GM21367 (cell line): ENCODE results near the gene NEURL1B.

ENCODE experiments used
- ATAC-seq: cut with Tn5 transposase; IDR thresholded peaks from one replicate; pipeline ENCODE4 v1.9.1; 2021; ENCODE audit not compliant: unreplicated experiment

NEURL1B gene

GRCh38 chr5:172728481-172729241 lies 87.6 kb downstream of the NEURL1B start:
- no peak for ATAC-seq

GRCh38 chr5:172729588-172729987 lies 88.5 kb downstream of the NEURL1B start:
- no peak for ATAC-seq

DNA sequence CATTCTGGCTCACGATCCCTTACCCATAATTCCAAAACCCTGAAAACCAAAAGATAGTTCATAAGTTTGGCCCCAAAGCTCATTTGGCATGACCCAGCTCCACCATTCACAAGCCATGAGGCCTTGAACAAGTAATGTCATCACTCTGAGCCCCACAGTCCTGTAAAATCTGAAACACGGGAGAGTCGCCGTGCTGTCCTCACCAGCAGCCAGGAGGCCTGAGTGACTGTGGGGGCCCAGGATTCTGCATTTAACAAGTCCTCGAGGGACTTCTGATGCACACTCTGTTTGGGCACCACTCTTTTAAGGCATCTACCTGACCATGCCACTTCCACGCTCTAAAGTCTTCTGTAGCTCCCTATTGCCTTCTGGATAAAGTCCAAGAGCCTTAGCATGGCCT lies 89.2 kb downstream of the NEURL1B start:
- no peak for ATAC-seq

DNA sequence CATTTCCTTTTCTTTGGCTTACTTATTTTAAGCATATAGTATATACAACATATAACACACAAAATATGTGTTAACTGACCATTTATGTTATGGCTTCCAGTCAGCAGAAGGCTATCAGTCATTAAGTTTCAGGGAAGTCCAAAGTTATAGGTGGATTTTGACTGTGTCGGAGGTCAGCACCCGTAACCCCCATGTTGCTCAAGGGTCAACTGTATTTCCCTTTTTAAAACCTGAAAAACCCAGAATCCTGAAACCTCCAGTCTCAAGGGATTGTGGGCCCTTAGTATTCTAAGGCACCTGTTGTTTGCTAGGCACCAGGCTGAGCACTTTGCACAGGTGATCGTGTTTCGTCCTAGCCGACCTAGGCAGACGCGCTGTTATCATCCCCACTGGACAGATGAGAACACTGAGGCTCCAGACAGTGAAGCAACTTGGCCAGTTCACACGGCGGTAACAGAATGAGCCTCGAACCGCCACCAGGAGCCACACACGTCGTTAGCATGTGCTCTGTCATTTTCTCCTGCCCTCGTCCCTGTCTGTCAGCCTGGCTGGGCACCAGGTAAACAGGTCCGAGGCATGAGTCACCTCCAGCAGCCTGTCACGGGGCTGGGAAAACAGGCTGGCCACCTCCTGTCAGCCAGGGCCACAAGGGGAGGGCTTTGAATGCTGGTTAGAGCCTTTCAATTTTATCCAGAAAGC lies 90.1 kb downstream of the NEURL1B start:
- no peak for ATAC-seq

DNA sequence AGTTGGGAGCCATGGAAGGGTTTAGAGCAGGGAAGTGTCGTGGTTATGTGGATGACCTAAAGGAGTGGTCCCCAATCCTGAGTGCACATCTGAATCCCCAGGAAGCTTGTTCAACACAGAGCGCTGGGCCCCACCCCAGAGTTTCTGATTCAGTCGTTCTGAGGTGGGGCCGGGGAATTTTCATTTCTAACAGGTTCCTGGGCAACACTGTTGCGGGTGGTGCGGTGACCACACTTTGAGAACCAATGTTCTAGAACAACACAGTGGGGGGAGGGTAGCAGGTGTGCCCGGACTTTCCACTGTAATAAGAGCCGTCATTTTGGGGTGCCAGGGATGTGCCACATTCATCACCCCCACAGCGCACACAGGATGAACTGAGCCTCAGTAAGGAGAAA lies 90.6 kb downstream of the NEURL1B start:
- ATAC-seq, result no peak

- no peak for ATAC-seq
Measured at GRCh38 chr5:172732201-172732865, 91.3 kb downstream of the NEURL1B start.

GRCh38 chr5:172733131-172733973 lies 92.3 kb downstream of the NEURL1B start:
- no peak for ATAC-seq

DNA sequence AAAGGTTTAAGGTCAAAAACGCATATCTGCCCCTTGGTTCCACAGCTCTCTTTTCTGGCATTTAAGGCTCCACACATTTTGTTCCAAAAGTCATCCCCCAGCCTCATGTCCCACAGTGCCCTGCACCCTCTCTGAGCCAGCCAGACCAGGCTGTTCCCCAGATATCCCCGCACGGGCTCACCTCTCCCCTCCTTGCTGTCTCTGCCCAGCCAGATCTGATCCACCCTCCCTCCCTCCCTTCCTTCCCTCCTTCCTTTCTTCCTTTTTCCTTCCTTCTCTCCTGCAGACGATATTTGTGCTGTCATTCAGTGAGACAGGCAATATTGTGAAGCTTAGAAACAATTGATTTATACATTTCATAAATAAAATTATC lies 92.9 kb downstream of the NEURL1B start:
- no peak for ATAC-seq

- no peak for ATAC-seq
Measured at GRCh38 chr5:172735141-172735831, 94.2 kb downstream of the NEURL1B start.

DNA sequence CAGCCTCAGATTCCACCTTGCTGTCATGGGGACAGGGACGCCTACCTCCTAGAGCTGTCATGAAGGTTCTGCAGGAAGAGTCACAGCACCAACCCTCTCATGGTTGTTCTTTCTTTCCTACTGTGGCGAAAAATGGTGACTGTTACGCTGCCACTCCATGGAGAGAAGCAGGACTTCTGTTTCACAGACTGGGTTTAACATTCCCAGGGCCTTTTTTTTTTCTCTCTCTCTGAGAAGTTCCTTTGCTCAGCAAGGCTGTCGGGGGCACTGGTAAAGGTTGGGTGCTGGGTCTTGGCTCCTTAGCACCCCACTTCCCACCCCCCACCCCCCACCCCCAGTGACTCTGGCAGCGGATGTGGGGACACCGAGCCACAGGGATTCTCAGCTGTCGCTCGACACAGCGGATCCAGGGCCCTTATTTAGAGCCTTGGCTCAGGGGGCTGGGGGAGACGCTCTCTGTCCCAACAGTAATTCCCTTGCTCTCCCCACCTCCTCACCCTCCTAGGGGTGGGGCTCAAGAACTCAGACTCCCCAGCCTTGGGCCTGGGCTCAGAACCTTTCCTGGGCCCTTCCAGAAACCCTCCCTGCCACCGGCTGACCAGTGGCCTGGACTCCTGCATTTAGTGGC lies 95.6 kb downstream of the NEURL1B start:
- no peak for ATAC-seq

DNA sequence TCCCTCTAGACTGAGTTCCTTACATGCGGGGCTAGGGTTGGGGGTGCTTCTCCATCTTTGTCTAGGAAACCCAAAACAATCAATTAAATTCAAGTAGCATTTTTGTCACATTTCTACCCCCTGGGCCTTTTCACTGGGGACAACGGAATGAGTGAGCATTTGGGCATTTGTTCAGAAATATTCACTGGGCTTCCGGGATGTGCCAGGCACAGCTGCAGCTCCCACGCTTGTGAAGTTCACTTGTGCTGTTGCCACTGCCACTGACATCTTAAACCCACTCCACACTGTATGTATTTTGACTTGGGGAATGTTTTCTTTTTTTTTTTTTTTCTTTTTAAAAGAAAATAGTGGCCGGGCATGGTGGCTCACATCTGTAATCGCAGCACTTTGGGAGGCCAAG lies 98.3 kb downstream of the NEURL1B start:
- ATAC-seq, result no peak

DNA sequence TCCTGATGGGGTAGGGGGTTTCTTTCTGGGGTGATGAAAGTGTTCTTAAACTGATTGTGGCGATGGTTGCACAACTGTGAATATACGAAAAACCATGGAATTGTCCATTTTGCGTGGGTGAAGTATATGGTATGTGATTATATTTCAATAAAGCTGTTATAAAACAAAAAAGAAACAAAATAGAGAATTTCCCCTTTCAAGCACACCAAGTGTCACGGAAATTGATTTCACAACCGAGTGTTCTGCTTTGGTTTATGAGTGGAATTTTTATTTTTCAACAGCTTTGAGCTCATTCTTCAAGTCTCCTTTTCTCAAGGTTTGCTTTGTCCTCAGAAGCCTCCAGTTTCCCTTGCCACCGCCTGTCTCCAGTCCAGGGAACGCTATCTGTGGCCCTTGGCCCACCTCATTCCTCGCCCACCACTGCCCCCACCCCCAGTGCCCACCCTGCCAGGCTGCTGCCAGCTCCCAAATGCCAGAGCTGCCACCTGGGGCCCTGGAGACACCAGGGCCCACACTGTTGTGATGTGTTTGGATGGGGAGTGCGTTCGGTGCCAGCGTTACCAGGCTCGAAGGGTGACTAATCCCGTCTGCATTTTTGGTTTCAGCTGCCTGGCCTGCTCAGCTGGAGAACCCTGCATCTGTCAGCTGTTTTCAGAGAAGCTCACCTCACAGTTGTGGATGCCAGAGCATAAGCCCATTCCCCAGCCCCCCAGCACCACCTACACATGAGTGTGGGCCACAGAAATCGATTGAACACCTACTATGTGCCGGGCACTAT lies 99.6 kb downstream of the NEURL1B start:
- ATAC-seq, result no peak
